ENCODE results near the gene PPP1R9A.

DNA sequence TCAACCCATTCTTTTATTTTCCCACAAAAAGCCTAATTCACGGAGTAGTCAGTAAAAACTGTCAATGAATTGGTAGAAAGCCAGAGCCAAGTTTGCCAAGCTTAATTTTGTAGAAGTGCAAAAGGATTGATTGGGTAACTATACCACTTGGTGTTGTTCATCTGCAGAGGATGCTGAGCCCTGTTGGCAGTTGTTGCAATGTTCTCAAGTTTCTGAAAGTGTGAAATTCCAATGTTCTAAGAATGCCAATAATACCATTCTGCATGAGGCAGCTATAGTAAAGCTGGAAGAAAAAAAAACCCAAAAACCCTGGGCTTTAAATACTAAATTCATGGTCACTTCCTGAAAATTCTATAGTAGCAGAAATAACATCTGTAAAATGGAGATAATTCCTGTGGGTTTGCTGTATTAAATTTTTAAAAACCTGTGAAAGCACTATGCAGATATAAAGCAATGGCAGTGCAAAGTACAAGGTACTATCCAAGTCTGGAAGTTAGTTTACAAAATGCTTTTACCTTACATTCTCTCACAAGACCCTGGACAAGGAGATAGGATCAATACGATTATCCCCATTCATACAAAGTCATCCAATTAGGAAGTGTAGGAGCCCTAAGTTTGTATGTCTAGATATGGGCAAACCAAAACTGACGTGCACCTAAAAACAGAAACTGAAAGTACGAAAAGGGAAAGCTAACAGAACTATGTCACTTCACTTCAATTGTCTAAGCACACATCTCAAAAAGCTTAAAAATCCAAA is 423.0 kb downstream of the PPP1R9A start:
- TF ChIP-seq, protein P1, sequence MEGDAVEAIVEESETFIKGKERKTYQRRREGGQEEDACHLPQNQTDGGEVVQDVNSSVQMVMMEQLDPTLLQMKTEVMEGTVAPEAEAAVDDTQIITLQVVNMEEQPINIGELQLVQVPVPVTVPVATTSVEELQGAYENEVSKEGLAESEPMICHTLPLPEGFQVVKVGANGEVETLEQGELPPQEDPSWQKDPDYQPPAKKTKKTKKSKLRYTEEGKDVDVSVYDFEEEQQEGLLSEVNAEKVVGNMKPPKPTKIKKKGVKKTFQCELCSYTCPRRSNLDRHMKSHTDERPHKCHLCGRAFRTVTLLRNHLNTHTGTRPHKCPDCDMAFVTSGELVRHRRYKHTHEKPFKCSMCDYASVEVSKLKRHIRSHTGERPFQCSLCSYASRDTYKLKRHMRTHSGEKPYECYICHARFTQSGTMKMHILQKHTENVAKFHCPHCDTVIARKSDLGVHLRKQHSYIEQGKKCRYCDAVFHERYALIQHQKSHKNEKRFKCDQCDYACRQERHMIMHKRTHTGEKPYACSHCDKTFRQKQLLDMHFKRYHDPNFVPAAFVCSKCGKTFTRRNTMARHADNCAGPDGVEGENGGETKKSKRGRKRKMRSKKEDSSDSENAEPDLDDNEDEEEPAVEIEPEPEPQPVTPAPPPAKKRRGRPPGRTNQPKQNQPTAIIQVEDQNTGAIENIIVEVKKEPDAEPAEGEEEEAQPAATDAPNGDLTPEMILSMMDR (optimal IDR thresholded peaks at IDR 0.05 in 1 of 3, IDR thresholded peaks at IDR 0.05 in 1 of 3, conservative IDR thresholded peaks at IDR 0.05 in 1 of 3; ENCODE audit: extremely low read depth in 1 of 3, insufficient read depth in 2 of 3, low read length in 3 of 3): no peak
- TF ChIP-seq EZH2 (IDR thresholded peaks at IDR 0.05; ENCODE audit: low read length): no peak

Measured in keratinocyte (primary cell).